Measurements from ENCODE around the gene GNG7.
"Not testable (repeated sequence)": the region's sequence is repeated elsewhere in the genome, so short reads cannot be mapped to it uniquely, and the experiment has no call there.

Gene GNG7

GRCh38 chr19:2627319-2627829 lies 75.1 kb downstream of the GNG7 start:
- DNase-seq (ENCODE audit: low spot score) = peak; percentile 94
- Histone ChIP-seq H3K4me3 (ENCODE audit: severe bottlenecking) (no peak overlapping the region), H3K4me1 (ENCODE audit: insufficient read depth, poor library complexity, severe bottlenecking) (peaks cover 17% of the 10 kb centered on the region), H3K27me3 (ENCODE audit: insufficient read depth, poor library complexity, severe bottlenecking) (no peaks in the 10 kb centered on the region), H3K27ac (ENCODE audit: poor library complexity, severe bottlenecking) (peak overlapping the region; percentile 89), H3K36me3 (ENCODE audit: low read depth) (no peaks in the 10 kb centered on the region), H3K9me3 (ENCODE audit: severe bottlenecking) (peaks cover 9% of the 10 kb centered on the region)
- peak; percentile 96 for ATAC-seq (ENCODE audit: low read depth)
- no peak for TF ChIP-seq CTCF (IDR thresholded peaks at IDR 0.05; ENCODE audit: poor library complexity, severe bottlenecking)

GRCh38 chr19:2625434-2625833 lies 77.1 kb downstream of the GNG7 start:
- DNase-seq (ENCODE audit: low spot score) (no peak), ATAC-seq (ENCODE audit: low read depth) (no peak)
- Histone ChIP-seq H3K4me1 (ENCODE audit: insufficient read depth, poor library complexity, severe bottlenecking) (peaks cover 24% of the 10 kb centered on the region), H3K27me3 (ENCODE audit: insufficient read depth, poor library complexity, severe bottlenecking) (no peaks in the 10 kb centered on the region), H3K27ac (ENCODE audit: poor library complexity, severe bottlenecking) (peak overlapping the region; percentile 89), H3K36me3 (ENCODE audit: low read depth) (no peaks in the 10 kb centered on the region), H3K9me3 (ENCODE audit: severe bottlenecking) (peaks cover 2% of the 10 kb centered on the region), H3K4me3 (ENCODE audit: severe bottlenecking) (no peak overlapping the region)
- no peak for TF ChIP-seq CTCF (IDR thresholded peaks at IDR 0.05; ENCODE audit: poor library complexity, severe bottlenecking)

- DNase-seq (ENCODE audit: low spot score) (no peak), ATAC-seq (ENCODE audit: low read depth) (no peak; the same call in 2 of the 3 replicates)
- Histone ChIP-seq H3K27me3 (ENCODE audit: insufficient read depth, poor library complexity, severe bottlenecking) (no peaks in the 10 kb centered on the region), H3K4me1 (ENCODE audit: insufficient read depth, poor library complexity, severe bottlenecking) (peaks cover 26% of the 10 kb centered on the region), H3K9me3 (ENCODE audit: severe bottlenecking) (no peaks in the 10 kb centered on the region), H3K36me3 (ENCODE audit: low read depth) (no peaks in the 10 kb centered on the region), H3K27ac (ENCODE audit: poor library complexity, severe bottlenecking) (peak overlapping the region; percentile 89), H3K4me3 (ENCODE audit: severe bottlenecking) (no peak overlapping the region)
- no peak for TF ChIP-seq CTCF (IDR thresholded peaks at IDR 0.05; ENCODE audit: poor library complexity, severe bottlenecking)
These were observed 77.9 kb downstream of the GNG7 start for GRCh38 chr19:2624537-2625091.

- Histone ChIP-seq H3K4me1 (ENCODE audit: insufficient read depth, poor library complexity, severe bottlenecking) (peaks cover 31% of the 10 kb centered on the region), H3K27me3 (ENCODE audit: insufficient read depth, poor library complexity, severe bottlenecking) (no peaks in the 10 kb centered on the region), H3K36me3 (ENCODE audit: low read depth) (no peaks in the 10 kb centered on the region), H3K4me3 (ENCODE audit: severe bottlenecking) (no peak overlapping the region), H3K27ac (ENCODE audit: poor library complexity, severe bottlenecking) (peak overlapping the region; percentile 89), H3K9me3 (ENCODE audit: severe bottlenecking) (no peaks in the 10 kb centered on the region)
- DNase-seq (ENCODE audit: low spot score) (no peak), ATAC-seq (ENCODE audit: low read depth) (no peak)
- no peak for TF ChIP-seq CTCF (IDR thresholded peaks at IDR 0.05; ENCODE audit: poor library complexity, severe bottlenecking)
These were observed 78.7 kb downstream of the GNG7 start for GRCh38 chr19:2623798-2624197.

GRCh38 chr19:2622371-2622961 lies 80.0 kb downstream of the GNG7 start:
- not testable (repeated sequence) for H3K36me3 ChIP-seq (ENCODE audit: low read depth); H3K4me3 ChIP-seq (ENCODE audit: severe bottlenecking); H3K27me3 ChIP-seq (ENCODE audit: insufficient read depth, poor library complexity, severe bottlenecking); DNase-seq (ENCODE audit: low spot score); ATAC-seq (ENCODE audit: low read depth); H3K27ac ChIP-seq (ENCODE audit: poor library complexity, severe bottlenecking); H3K9me3 ChIP-seq (ENCODE audit: severe bottlenecking)
- H3K4me1 ChIP-seq (ENCODE audit: insufficient read depth, poor library complexity, severe bottlenecking) = peaks cover 35% of the 10 kb centered on the region
